Activated CD8-positive, alpha-beta memory T cell treated with anti-CD3 and anti-CD28 coated beads for 1 hour (primary cell): ENCODE measurements around the gene INTS3.
"Not testable (repeated sequence)": the region's sequence is repeated elsewhere in the genome, so short reads cannot be mapped to it uniquely, and the experiment has no call there.

Experiments used
- DNase-seq, 2 donors: peaks; one replicate each; pipeline ENCODE4 v3.0.0-alpha.2; 2020; ENCODE audit warnings: low read depth in 1 of 2; ENCODE audit errors: extremely low read depth in 1 of 2

Gene INTS3

GRCh38 chr1:153698923-153699714 lies 28.7 kb upstream of the INTS3 start:
- no peak for DNase-seq

GRCh38 chr1:153699768-153700167 lies 28.1 kb upstream of the INTS3 start:
- DNase-seq, result no peak

- DNase-seq, result no peak
These were observed 22.4 kb upstream of the INTS3 start for GRCh38 chr1:153705484-153705883.

GRCh38 chr1:153711026-153711425 lies 16.8 kb upstream of the INTS3 start:
- DNase-seq, result no peak

- not testable (repeated sequence) for DNase-seq
These were observed 11.6 kb upstream of the INTS3 start for GRCh38 chr1:153716211-153716610.

- DNase-seq, result no peak
These were observed 10.5 kb upstream of the INTS3 start for GRCh38 chr1:153717330-153717729.

GRCh38 chr1:153723687-153724086 lies 4.2 kb upstream of the INTS3 start:
- no peak for DNase-seq

- not testable (repeated sequence) for DNase-seq
These were observed 3.2 kb upstream of the INTS3 start for GRCh38 chr1:153724634-153725033.

GRCh38 chr1:153728305-153729066 lies 636 bp downstream of the INTS3 start:
- DNase-seq, result peak in 1 of 2 donors; percentile 7

- DNase-seq, result no peak
These were observed 2.7 kb downstream of the INTS3 start for GRCh38 chr1:153730468-153730988.

- no peak for DNase-seq
These were observed 6.1 kb downstream of the INTS3 start for GRCh38 chr1:153733970-153734369.

- DNase-seq, result no peak
These were observed 6.7 kb downstream of the INTS3 start for GRCh38 chr1:153734396-153735089.

GRCh38 chr1:153735090-153735420 lies 7.2 kb downstream of the INTS3 start:
- DNase-seq, result no peak

- DNase-seq, result no peak
These were observed 14.1 kb downstream of the INTS3 start for GRCh38 chr1:153741986-153742385.

GRCh38 chr1:153742411-153743142 lies 14.7 kb downstream of the INTS3 start:
- DNase-seq, result no peak

- no peak for DNase-seq
These were observed 17.6 kb downstream of the INTS3 start for GRCh38 chr1:153745417-153745816.

GRCh38 chr1:153746174-153746573 lies 18.3 kb downstream of the INTS3 start:
- no peak for DNase-seq

GRCh38 chr1:153748903-153749302 lies 21.1 kb downstream of the INTS3 start:
- no peak for DNase-seq

GRCh38 chr1:153749408-153750005 lies 21.7 kb downstream of the INTS3 start:
- DNase-seq, result peak; percentile 37 to 65
